ENCODE data around the gene IL1R2.

IL1R2 gene, protein sequence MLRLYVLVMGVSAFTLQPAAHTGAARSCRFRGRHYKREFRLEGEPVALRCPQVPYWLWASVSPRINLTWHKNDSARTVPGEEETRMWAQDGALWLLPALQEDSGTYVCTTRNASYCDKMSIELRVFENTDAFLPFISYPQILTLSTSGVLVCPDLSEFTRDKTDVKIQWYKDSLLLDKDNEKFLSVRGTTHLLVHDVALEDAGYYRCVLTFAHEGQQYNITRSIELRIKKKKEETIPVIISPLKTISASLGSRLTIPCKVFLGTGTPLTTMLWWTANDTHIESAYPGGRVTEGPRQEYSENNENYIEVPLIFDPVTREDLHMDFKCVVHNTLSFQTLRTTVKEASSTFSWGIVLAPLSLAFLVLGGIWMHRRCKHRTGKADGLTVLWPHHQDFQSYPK
- long read RNA-seq, donor 1 = 0 reads
- long read RNA-seq, donor 2 = 0 reads
- long read RNA-seq, donor 3 = 0 reads
- long read RNA-seq, donor 4 = 0 reads
- long read RNA-seq, donor 5 = 0 reads
- long read RNA-seq, donor 6 = 0 reads
- long read RNA-seq, donor 7 = 0 reads
- long read RNA-seq, donor 8 = 0 reads

DNA sequence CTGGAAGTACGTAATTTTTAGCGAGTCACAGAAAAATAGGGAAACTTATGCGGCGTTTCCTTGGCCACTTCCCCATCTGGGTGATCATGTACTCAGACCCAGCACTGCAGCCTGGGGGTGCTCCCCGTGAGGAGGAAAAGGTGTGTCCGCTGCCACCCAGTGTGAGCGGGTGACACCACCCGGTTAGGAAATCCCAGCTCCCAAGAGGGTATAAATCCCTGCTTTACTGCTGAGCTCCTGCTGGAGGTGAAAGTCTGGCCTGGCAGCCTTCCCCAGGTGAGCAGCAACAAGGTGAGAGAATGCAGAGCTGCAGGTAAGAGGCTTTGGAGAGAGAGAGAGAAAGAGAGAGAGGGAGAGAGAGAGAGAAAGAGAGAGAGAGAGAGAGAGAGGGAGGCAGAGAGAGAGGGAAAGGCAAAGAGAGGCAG lies at the start of gene IL1R2:
IL1R2 (plus strand) TSS at position 240 of the 425 bp plus-strand sequence. CDS start 16,616 bp downstream, outside the sequence.
- no peak for DNase-seq

DNA sequence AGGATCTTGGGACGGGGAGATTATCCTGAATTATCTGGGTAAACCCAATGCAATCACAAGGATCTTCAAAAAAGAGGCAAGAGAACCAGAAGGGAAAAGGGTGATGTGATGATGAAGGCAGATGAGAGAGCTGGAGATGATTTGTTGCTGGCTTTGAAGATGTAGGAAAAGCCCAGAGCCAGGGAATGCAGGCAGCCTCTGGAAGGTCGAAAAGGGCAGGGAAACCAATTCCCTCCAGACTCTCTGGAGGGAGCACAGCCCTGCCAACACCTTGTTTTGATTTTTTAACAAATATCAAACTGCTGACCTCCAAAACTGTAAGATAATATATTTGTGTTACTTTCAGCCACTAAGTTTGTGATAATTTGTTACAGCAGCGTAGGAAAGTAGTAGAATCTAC lies 48.9 kb upstream of the IL1R2 start:
- DNase-seq = no peak

DNA sequence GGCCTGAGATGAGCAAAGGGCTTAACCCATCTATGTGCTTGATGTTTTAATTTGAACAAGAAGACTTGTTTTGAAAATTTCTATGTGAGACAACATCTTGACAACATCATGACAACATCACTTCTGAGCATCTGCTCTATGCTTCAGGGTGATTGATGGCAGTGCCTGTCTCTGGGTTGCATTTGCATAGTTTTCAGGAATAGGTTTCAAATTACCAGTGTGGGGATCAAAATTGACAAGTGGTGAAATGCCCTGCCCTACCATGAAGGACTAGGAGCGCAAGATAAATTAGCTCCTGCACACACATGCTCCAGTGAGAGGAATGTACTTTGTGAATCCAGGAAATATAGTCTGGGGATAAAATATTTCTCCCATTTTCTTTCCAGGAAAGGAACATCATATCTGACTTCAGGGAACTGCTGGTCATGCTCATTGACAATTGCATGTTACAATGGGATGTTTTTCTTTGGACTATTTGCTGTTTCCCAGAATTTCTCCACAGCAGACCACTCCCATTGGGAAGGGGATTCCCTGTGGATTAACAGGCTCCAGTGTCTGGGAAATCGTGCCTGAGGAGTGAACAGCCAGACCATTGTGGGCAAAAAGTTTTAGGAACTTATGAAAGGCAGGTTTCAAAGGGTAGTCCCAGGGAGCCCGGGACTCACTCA lies 45.3 kb upstream of the IL1R2 start:
- no peak for DNase-seq

DNA sequence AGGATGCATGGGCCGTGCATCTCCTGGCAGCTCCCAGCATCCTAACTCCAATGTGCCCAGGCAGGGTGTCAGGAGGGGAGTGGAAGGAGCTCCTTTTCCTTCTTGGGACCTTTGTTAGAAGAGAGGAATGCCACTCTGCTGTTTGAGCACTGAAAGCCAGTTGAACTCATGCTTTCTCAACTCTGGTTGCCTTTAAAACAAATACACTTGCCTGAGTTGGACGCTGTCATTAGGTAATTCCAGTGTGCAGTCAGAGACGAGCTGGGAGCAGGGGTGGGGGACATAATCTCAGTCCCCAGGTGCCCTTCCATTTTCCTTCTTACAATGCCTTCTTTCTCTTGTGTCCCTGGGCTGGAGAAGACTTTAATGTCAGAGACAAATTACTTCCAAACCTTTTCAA lies 44.4 kb upstream of the IL1R2 start:
- no peak for DNase-seq

DNA sequence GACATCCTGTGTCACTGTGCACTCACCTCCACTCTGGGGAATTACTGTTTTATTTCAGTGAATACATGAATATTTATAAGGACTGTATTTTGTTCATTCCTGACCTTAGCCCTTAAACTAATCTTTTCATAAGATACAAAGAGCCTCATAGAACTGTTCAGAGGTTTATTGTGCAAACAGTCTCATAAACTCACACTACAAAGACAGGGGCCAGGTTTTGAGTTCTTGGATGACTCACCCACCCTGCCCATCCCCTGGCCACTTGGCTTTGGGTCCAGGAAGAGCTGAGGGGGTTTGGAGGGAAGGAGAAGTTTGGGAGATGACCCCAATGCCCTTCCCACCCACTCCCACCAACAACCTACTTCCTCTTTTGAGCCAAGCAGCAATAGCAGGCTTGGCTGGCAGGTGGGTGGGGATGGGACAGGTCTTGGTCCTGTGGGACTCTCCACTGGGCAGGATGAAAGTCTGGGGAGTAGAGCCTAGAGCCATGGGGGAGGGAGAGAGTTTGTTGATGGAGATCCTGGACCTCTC lies 43.1 kb upstream of the IL1R2 start:
- no peak for DNase-seq

DNA sequence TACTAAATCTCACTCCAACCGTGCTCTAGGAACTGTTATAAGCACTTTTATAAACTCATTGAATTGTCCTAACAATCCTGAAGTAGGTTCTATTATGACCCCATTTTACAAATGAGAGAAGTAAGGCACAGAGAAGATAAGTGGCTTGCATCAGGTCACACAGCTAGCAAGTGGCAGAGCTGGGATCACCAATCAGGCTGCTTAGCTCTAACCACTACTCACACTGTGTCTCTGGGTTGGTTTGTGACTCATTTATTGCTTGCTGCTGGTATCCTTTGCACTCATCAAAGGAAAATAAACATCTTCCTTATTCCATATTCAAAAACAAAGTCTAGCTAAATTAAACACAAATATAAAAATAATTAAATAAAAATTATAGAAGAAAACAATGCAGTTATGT lies 42.5 kb upstream of the IL1R2 start:
- DNase-seq = no peak

DNA sequence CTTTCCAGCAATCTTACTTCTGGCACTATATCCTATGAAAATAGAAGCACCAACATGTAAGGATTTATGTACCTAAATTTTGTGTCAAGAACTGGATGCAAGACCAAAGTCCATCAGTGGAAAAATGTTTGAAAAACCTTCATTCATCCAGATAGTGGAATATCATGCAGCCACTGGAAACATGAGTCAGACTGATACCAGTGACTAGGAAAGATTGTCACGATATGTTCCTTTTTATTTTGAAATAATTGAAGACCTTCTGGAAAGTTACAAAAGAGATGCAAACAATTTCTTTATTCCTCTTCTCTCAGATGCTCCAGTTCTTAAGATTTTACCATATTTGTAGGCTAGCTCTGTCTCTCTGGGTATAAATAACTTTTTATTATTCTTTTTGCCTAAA lies 40.5 kb upstream of the IL1R2 start:
- DNase-seq = no peak

DNA sequence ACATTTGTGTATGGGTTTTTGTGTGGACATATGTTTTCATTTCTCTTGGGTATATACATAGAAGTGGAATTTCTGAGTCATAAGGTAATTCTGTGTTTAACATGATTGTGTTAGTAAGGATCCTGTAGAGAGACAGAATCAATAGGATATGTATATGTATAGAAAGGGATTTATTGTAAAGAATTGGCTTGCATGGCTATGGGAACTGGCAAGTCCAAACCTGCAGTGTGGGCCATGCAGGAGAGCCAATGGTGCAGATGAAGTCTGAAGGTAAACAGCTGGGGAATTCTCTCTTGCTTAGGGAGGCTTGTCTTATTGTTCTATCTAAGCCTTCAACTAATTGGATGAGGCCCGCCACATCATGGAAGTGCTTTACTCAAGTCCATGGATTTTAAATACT lies 39.2 kb upstream of the IL1R2 start:
- DNase-seq = no peak

DNA sequence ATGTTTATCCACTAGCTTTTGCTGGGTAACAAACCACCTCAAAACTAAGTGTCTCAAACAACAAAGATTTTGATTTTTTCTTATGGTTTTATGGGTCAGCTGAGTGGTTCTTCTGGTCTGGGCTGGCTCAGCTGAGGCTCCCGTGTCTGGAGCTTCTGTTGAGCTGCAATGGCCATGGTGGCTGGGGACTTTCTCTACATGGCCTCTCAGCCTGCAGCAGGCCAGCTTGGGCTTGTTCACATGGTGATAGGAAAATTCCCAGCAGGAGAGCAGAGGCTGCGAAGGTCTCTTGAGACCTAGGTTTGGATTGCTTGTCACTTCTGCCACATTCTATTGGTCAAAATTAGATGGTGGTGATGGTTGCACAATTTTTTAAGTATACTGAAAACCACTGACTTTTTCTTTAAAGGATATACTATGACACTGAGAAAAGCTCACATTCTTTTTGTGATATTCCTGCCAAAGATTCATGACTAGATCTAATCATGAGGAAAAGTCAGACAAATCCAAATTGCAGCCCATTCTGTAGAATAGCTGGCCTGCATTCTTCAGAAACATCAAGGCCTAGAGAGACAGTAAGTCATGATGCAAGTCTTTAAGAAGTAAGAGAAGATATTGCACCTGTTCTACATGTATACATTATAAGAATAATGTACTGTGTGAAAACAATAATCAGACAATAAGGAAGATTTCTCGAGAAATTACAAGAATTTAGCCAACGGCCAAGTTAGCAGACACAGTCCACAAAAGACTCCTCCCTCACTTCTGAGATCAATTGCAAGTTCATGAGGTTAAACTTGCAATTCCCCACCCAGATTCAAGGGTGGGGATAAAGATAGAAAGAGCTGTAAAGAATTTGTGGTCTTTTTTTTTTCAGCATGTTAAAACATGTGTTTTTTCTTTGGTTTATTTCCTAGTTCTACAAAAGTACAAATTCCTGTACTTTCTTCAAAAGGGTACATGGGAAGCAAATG lies 35.0 kb upstream of the IL1R2 start:
- DNase-seq = no peak

DNA sequence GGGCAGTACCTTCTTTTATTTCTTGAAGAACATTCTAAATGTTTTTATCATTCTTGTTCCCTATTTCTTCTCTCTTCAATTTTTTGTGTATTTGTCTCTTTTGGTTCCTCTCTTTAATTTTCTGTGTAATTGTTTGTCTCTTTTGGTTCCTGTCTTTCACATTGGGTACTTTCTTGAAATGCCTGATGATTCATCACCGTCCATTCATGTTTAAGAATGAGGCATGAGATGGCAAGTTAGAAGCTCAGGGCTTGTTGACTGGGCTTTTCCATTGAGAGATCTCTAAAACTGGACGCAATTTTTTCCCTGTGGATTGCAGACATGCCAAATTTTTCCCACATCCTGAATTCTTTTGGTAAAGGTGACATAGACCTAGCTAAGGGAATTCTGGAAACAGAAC lies 33.7 kb upstream of the IL1R2 start:
- no peak for DNase-seq

DNA sequence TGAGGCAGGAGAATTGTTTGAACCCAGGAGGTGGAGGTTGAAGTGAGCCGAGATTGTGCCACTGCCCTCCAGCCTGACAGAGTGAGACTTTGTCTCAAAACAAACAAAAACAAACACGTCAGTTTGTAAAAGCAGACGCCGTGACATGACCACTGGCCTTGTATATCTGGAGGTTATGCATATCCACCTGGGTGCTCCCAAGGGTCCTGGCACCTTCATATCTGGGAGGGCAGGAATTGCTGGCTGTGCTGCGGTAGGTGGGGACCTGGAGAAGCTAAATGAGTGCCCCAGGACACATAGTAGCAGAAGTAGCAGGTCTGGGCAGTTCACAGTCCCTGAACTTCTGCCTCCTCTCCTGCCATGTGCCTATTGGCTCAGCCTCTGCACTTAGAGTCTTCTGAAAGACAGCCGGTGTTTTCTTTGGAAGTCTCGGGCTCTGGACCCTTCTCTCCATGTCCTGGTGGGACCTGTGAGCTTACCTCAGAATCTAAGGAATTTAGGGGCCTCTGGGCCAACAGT lies 30.9 kb upstream of the IL1R2 start:
- no peak for DNase-seq

DNA sequence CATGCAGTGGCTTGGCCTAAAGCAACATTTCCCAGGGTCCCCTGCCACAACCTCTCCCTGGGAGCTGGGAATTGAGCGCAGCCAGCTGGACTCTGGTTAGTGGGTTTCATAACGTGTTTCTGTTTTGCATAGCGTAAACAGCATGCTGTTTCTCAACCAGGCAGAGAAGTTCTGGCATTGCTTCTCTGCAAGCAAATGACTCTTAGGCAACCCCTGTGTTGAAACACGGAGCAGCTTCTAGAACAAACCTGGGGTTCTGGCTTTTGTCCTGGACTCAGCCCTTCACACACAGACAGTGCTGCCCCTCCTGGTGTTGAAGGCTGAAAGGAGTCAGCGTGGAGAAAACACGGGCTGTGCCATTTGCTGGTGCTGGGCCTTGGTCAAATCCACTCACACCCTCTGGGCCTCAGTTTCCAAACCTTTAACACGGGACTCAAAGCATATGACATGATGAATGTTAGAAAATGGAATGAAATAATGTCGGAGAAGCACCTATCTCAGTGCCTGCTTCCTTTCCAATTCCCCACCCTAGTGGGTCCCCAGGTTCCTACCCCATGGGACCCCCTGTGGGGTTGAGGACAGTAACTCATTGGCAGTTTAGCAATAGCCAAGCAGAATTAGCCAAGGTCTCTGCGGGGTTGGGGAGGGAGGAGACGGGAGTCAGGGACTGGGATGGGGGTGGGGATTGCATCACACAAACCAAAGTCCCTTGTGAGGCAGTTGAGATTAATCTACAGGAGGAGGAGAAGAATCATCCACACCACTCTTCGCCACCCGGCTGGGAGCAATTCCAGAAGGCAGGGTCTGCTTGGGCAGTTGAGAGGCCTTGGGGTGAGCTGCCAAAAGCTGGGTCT lies 30.2 kb upstream of the IL1R2 start:
- DNase-seq = no peak

DNA sequence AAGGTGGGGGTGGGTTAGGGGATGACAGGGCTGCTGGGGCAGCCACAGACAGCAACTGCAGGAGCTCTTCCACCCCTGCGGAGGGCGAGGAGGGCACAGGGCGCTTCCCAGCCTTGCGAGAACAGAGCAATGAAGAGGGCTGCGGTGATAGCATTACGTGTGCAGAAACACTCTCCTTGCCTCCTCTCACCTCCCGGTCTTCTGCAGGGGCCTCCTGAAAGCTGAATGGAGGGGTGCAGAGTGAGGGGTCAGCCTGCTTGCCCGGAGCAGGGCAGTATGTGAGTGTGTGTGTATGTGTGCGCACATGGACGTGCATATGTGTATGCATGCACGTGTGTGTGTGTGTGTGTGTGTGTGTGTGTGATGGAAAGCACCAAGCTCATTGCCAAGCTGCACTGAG lies 29.5 kb upstream of the IL1R2 start:
- DNase-seq = no peak

DNA sequence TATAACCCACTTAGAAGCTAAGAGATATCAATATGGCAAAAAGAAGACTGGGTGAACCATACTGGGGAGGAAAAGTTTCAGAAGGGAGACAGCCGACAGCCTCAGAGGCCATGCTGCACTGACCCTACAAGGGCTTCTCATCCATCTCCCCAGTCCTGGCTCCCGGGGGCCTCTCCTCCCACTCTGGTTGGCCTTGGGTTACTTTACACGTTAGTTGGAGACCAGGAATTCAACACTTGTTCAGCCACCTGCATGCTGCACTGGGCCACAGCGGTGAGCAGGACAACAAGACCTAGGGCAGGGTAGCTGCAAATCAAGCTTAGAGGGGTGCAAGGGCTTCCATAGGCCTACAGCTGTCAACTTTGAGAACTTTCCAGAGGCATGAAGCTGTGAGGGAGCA lies 28.6 kb upstream of the IL1R2 start:
- no peak for DNase-seq

DNA sequence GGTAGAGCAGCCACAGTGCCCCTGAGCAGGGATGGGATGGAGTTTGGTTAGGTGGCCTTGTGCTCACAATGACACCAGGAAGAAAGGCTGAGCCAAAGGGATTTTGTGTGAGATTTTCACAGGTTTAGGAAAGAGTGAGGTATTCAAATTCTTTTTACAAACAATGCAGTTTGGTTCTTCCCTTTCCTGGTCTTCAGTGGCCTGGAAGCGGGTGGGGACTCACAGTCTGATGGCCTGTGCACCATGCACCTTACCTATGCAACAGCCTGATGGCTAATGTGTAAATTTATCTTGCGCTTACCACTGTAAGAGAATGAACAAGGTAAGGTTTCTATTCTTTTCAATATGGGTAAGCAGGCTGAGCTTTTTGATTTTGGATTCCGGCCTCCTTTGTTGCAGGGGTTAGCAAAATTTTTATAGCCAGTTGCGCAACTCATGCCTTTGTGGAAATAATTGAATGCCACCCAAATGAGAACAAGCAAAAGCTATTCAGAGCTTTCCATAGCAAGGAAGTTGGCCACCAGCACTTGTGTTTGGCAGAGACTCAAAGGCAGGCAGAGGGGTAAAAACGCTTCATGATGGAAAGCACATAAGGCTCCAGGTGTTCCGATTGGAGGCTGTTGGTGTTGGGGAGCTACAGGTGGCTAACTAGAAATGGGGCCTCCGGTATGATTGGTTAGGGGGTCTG lies 23.8 kb upstream of the IL1R2 start:
- DNase-seq = no peak

DNA sequence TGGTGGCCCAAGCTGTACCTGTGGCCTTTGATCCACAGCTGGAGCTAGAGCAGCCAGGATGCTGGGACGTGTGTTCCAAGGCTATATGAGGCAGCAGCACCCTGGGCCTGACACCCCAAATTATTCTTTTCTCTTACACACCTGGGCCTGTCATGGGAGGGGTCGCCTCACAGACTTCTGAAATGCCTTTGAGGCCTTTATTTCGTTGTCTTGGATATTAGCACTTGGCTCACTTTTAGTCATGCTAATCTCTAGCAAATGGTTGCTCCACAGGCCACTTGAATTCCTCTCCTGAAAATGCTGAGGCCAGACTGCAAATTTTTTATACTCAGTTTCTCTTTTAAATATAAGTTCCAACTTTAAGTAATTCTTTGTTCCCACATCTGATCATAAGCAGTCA lies 22.0 kb upstream of the IL1R2 start:
- no peak for DNase-seq

DNA sequence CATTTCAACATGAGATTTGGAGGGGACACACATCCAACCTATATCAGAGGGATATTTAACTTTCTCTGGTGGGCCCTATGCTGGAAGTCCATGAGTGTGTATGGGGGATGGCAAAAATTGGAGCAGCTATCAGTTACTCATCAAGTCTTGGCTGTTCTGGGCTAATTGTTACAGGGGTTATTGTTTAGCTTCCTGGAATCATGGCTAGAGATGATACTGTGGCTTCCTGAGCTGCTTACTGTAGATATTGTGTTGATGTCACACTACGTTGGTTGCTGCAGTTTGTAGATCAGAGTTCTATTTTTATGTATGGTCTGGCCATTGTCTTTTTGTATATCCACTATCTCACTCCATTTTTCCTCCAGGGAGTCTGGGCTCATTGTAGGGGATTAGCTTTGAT lies 20.9 kb upstream of the IL1R2 start:
- DNase-seq = no peak

DNA sequence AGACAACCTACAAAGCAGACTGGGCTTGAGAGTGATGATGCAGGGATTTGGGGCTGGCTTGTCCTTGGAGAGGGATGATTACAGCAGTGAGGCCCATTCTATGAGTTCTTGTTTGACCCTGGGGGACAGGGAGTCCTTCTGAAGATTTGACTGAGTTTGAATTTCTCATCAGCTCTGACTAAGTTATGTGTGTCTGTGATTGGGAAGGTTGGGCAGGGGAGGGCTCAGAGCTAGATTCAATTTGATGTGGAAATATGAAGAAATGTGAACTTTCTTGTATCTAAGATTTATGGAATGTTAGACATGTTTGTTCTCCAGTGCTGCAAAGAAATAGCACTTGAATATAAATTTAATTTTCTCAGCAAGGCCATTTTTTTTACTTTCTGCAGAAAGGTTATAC lies 19.9 kb upstream of the IL1R2 start:
- DNase-seq = no peak

DNA sequence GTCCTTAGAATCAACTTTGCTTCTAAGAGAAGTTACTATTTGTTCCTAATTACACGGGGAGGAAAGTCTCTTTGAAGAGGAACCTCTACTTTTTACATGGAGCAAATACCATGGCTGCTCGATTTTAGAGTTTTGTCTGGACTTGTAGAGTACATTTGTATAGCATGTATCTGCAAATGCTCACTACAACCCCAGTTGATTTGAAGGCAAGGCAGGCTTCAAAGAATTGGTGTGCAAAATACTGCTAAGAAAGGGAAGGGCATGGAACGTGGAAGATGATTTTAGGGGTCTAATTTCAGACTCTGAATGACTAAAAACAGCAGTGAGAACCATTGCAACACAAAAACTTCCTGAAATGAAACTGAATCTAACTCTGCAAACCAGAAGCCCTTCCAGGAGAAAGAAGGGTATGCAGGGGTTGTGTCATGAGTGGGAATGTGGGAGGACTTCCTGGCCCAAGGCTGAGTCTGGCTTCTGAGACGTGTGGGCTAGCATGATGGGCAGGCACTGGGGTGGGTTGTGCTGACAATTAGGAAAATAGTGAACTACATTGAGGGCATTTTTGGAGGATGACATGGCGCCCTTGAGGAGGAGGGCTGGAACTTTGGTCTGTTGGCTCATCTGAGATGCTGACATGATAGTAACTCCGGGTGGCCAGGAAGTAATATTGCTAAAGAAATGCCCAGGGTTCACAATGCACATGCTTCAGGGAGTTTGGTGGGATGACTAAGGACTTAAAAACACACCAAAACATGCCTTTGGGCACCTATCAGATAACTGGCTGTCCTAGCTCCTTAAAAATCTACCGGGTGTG lies 18.9 kb upstream of the IL1R2 start:
- DNase-seq = no peak

DNA sequence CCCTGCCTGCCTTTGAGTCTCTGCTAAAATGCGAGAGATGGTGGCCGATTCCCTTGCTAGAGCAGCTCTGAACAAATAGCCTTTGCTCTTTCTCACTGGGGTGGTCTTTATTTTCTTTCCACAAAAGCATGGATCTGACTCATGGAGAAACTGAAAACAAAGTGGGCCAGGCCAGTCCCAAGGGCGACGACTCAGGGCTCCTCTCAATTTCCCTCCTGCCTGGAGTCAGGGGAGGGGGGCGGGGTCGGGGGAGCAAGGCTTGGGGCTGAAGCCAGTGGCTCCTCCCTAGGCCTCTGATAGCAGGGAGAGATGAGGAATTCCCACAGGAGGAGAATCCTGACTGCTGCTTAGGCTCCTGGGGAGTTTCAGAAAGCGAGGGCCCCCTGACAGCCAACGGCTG lies 17.1 kb upstream of the IL1R2 start:
- DNase-seq = no peak
